Measurements from ENCODE around the gene NUF2.

NUF2 gene

GRCh38 chr1:163382395-163382794, 60.6 kb downstream of the NUF2 start:
- Histone ChIP-seq H4K8ac (ENCODE audit: low read length) (no peak overlapping the region), H2BK120ac (ENCODE audit: low read depth, low read length) (no peak overlapping the region)

GRCh38 chr1:163387146-163387545, 65.4 kb downstream of the NUF2 start:
- H3K36me3 ChIP-seq (ENCODE audit: control insufficient read depth in 1 of 2, insufficient read depth in 2 of 2, low read depth in 1 of 2, low read length in 2 of 2), result no peaks in the 10 kb centered on the region
- H3K27ac ChIP-seq (ENCODE audit: low read length, poor library complexity, severe bottlenecking), result no peak overlapping the region
- no peak overlapping the region for H2BK5ac ChIP-seq (ENCODE audit: low read depth, low read length, poor library complexity, severe bottlenecking)
- peaks cover 3 to 6% of the 10 kb centered on the region in 2 experiments for H3K27me3 ChIP-seq (ENCODE audit: control insufficient read depth in 1 of 2, insufficient read depth in 1 of 2, low read length in 2 of 2)
- H3K4ac ChIP-seq (ENCODE audit: low read depth in 1 of 2, low read length in 2 of 2), result no peak overlapping the region
- H2AK5ac ChIP-seq (ENCODE audit: low read length, severe bottlenecking), result no peak overlapping the region
- H3K9ac ChIP-seq (ENCODE audit: low read length), result no peak overlapping the region
- no peak overlapping the region for H2AFZ ChIP-seq (ENCODE audit: low read depth, low read length)
- no peak overlapping the region for H3K23ac ChIP-seq (ENCODE audit: low read length in 2 of 2)
- no peak overlapping the region for H3K4me2 ChIP-seq (ENCODE audit: low read length, poor library complexity, severe bottlenecking)
- H3K14ac ChIP-seq (ENCODE audit: low read length in 2 of 2), result no peak overlapping the region
- no peak for DNase-seq
- no peak overlapping the region for H4K91ac ChIP-seq (ENCODE audit: low read length)
- H3K9me3 ChIP-seq (ENCODE audit: control insufficient read depth, low read length), result no peaks in the 10 kb centered on the region
- no peaks in the 10 kb centered on the region for H3K79me1 ChIP-seq (replicated peaks; ENCODE audit: low read length, poor library complexity, severe bottlenecking)
- H3K18ac ChIP-seq (ENCODE audit: low read depth in 1 of 2, low read length in 2 of 2), result no peak overlapping the region
- no peak overlapping the region for H2BK12ac ChIP-seq (ENCODE audit: low read length in 2 of 2)
- no peak overlapping the region for H2BK120ac ChIP-seq (ENCODE audit: low read depth, low read length)
- no peak overlapping the region for H4K8ac ChIP-seq (ENCODE audit: low read length)
- no peak overlapping the region for H2BK15ac ChIP-seq (ENCODE audit: low read depth, poor library complexity, severe bottlenecking)
- no peaks in the 10 kb centered on the region for H3K4me1 ChIP-seq (ENCODE audit: control insufficient read depth, insufficient read depth, low read depth, low read length)
- H3K4me3 ChIP-seq (ENCODE audit: insufficient read depth in 1 of 2, low read depth in 1 of 2, low read length in 2 of 2), result no peak overlapping the region

More at GRCh38 chr1:163382395-163382794, 60.6 kb downstream of the NUF2 start:
- H3K9ac ChIP-seq (ENCODE audit: low read length), result no peak overlapping the region
- H2BK12ac ChIP-seq (ENCODE audit: low read length in 2 of 2), result no peak overlapping the region
- H2AFZ ChIP-seq (ENCODE audit: low read depth, low read length), result no peak overlapping the region
- H2AK5ac ChIP-seq (ENCODE audit: low read length, severe bottlenecking), result no peak overlapping the region
- peaks cover 0 to 6% of the 10 kb centered on the region in 2 experiments for H3K27me3 ChIP-seq (ENCODE audit: control insufficient read depth in 1 of 2, insufficient read depth in 1 of 2, low read length in 2 of 2)
- no peaks in the 10 kb centered on the region for H3K79me1 ChIP-seq (replicated peaks; ENCODE audit: low read length, poor library complexity, severe bottlenecking)
- H3K4ac ChIP-seq (ENCODE audit: low read depth in 1 of 2, low read length in 2 of 2), result no peak overlapping the region
- DNase-seq, result no peak
- no peaks in the 10 kb centered on the region for H3K9me3 ChIP-seq (ENCODE audit: control insufficient read depth, low read length)
- no peaks in the 10 kb centered on the region for H3K36me3 ChIP-seq (ENCODE audit: control insufficient read depth in 1 of 2, insufficient read depth in 2 of 2, low read depth in 1 of 2, low read length in 2 of 2)
- no peaks in the 10 kb centered on the region for H3K4me1 ChIP-seq (ENCODE audit: control insufficient read depth, insufficient read depth, low read depth, low read length)
- H3K27ac ChIP-seq (ENCODE audit: low read length, poor library complexity, severe bottlenecking), result no peak overlapping the region
- no peak overlapping the region for H2BK15ac ChIP-seq (ENCODE audit: low read depth, poor library complexity, severe bottlenecking)
- H4K91ac ChIP-seq (ENCODE audit: low read length), result no peak overlapping the region
- no peak overlapping the region for H2BK5ac ChIP-seq (ENCODE audit: low read depth, low read length, poor library complexity, severe bottlenecking)
- H3K18ac ChIP-seq (ENCODE audit: low read depth in 1 of 2, low read length in 2 of 2), result no peak overlapping the region
- no peak overlapping the region for H3K14ac ChIP-seq (ENCODE audit: low read length in 2 of 2)
- 81% methylated on average over 4 of the region's 4 CpGs for WGBS
- H3K4me3 ChIP-seq (ENCODE audit: insufficient read depth in 1 of 2, low read depth in 1 of 2, low read length in 2 of 2), result no peak overlapping the region
- H3K4me2 ChIP-seq (ENCODE audit: low read length, poor library complexity, severe bottlenecking), result no peak overlapping the region
- no peak overlapping the region for H3K23ac ChIP-seq (ENCODE audit: low read length in 2 of 2)

GRCh38 chr1:163388970-163389369, 67.2 kb downstream of the NUF2 start:
- Histone ChIP-seq H3K4me3 (ENCODE audit: insufficient read depth in 1 of 2, low read depth in 1 of 2, low read length in 2 of 2) (no peak overlapping the region), H4K8ac (ENCODE audit: low read length) (no peak overlapping the region), H3K9ac (ENCODE audit: low read length) (no peak overlapping the region), H3K27me3 (ENCODE audit: control insufficient read depth in 1 of 2, insufficient read depth in 1 of 2, low read length in 2 of 2) (peaks cover 0 to 3% of the 10 kb centered on the region in 2 experiments), H2BK5ac (ENCODE audit: low read depth, low read length, poor library complexity, severe bottlenecking) (no peak overlapping the region), H2BK15ac (ENCODE audit: low read depth, poor library complexity, severe bottlenecking) (no peak overlapping the region), H3K18ac (ENCODE audit: low read depth in 1 of 2, low read length in 2 of 2) (no peak overlapping the region), H2BK120ac (ENCODE audit: low read depth, low read length) (no peak overlapping the region), H3K4me2 (ENCODE audit: low read length, poor library complexity, severe bottlenecking) (no peak overlapping the region), H2AK5ac (ENCODE audit: low read length, severe bottlenecking) (no peak overlapping the region), H2BK12ac (ENCODE audit: low read length in 2 of 2) (no peak overlapping the region), H3K27ac (ENCODE audit: low read length, poor library complexity, severe bottlenecking) (no peak overlapping the region), H3K9me3 (ENCODE audit: control insufficient read depth, low read length) (no peaks in the 10 kb centered on the region), H3K4me1 (ENCODE audit: control insufficient read depth, insufficient read depth, low read depth, low read length) (no peaks in the 10 kb centered on the region), H2AFZ (ENCODE audit: low read depth, low read length) (no peak overlapping the region), H4K91ac (ENCODE audit: low read length) (no peak overlapping the region), H3K14ac (ENCODE audit: low read length in 2 of 2) (no peak overlapping the region), H3K4ac (ENCODE audit: low read depth in 1 of 2, low read length in 2 of 2) (no peak overlapping the region), H3K23ac (ENCODE audit: low read length in 2 of 2) (no peak overlapping the region), H3K36me3 (ENCODE audit: control insufficient read depth in 1 of 2, insufficient read depth in 2 of 2, low read depth in 1 of 2, low read length in 2 of 2) (no peaks in the 10 kb centered on the region), H3K79me1 (replicated peaks; ENCODE audit: low read length, poor library complexity, severe bottlenecking) (no peaks in the 10 kb centered on the region)
- WGBS, result 94% methylated on average over 3 of the region's 4 CpGs
- DNase-seq, result no peak

GRCh38 chr1:163395790-163396189, 74.0 kb downstream of the NUF2 start:
- Histone ChIP-seq H3K36me3 (ENCODE audit: control insufficient read depth in 1 of 2, insufficient read depth in 2 of 2, low read depth in 1 of 2, low read length in 2 of 2) (no peaks in the 10 kb centered on the region), H3K14ac (ENCODE audit: low read length in 2 of 2) (no peak overlapping the region), H2BK5ac (ENCODE audit: low read depth, low read length, poor library complexity, severe bottlenecking) (no peak overlapping the region), H3K4me2 (ENCODE audit: low read length, poor library complexity, severe bottlenecking) (no peak overlapping the region), H3K4me3 (ENCODE audit: insufficient read depth in 1 of 2, low read depth in 1 of 2, low read length in 2 of 2) (no peak overlapping the region), H3K4ac (ENCODE audit: low read depth in 1 of 2, low read length in 2 of 2) (no peak overlapping the region), H3K18ac (ENCODE audit: low read depth in 1 of 2, low read length in 2 of 2) (no peak overlapping the region), H3K23ac (ENCODE audit: low read length in 2 of 2) (no peak overlapping the region), H3K27me3 (ENCODE audit: control insufficient read depth in 1 of 2, insufficient read depth in 1 of 2, low read length in 2 of 2) (peaks cover 0 to 20% of the 10 kb centered on the region in 2 experiments), H3K4me1 (ENCODE audit: control insufficient read depth, insufficient read depth, low read depth, low read length) (no peaks in the 10 kb centered on the region), H3K9me3 (ENCODE audit: control insufficient read depth, low read length) (no peaks in the 10 kb centered on the region), H2AFZ (ENCODE audit: low read depth, low read length) (no peak overlapping the region), H3K79me1 (replicated peaks; ENCODE audit: low read length, poor library complexity, severe bottlenecking) (no peaks in the 10 kb centered on the region), H2BK12ac (ENCODE audit: low read length in 2 of 2) (no peak overlapping the region), H4K91ac (ENCODE audit: low read length) (no peak overlapping the region), H4K8ac (ENCODE audit: low read length) (no peak overlapping the region), H3K27ac (ENCODE audit: low read length, poor library complexity, severe bottlenecking) (no peak overlapping the region), H2BK15ac (ENCODE audit: low read depth, poor library complexity, severe bottlenecking) (no peak overlapping the region), H3K9ac (ENCODE audit: low read length) (no peak overlapping the region), H2AK5ac (ENCODE audit: low read length, severe bottlenecking) (no peak overlapping the region), H2BK120ac (ENCODE audit: low read depth, low read length) (no peak overlapping the region)
- no peak for DNase-seq
